Activated T-cell treated with anti-CD3 and anti-CD28 coated beads for 24 hours (primary cell): ENCODE data around the gene TEKTIP1.
"Not testable (repeated sequence)": the region's sequence is repeated elsewhere in the genome, so short reads cannot be mapped to it uniquely, and the experiment has no call there.

Experiments used
- DNase-seq: peaks from one replicate; pipeline ENCODE4 v3.0.0-alpha.2; 2020; ENCODE audit warnings: low read depth

TEKTIP1 gene

DNA sequence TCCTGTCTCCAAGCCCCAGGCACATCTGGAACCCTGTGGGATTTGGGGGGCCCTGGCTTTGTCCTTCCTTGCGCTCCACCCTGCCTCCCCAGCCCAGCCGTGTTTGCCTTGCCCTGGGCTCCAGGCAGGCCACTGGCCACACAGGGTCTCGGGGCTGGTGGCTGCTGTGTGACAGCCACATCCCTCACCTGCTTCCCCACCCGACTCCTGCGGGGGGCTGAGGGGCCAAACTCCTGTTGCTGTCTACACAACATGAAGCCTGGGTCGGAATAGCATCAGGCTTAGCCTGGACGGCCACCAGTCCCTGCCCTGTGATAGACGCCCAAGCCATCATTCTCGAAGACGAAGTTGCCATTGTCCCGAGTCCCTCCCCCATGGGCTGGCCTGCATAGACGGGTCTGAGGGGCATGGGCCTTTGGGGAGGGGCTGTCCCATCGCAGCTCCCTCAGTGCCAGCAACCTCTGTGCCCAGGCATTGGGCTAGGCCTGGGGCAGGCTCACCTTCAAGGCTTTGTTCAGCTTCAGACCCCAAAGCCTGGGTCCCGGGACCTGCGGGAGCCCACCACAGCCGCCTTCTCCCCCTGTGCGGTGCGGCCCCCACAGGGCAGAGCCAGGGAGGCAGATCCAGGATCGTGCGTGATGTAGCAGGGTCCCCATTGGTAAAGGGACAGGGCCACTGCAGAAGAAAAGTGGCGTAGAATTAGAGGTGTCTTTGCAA lies 15.5 kb upstream of the TEKTIP1 start:
- DNase-seq: no peak

DNA sequence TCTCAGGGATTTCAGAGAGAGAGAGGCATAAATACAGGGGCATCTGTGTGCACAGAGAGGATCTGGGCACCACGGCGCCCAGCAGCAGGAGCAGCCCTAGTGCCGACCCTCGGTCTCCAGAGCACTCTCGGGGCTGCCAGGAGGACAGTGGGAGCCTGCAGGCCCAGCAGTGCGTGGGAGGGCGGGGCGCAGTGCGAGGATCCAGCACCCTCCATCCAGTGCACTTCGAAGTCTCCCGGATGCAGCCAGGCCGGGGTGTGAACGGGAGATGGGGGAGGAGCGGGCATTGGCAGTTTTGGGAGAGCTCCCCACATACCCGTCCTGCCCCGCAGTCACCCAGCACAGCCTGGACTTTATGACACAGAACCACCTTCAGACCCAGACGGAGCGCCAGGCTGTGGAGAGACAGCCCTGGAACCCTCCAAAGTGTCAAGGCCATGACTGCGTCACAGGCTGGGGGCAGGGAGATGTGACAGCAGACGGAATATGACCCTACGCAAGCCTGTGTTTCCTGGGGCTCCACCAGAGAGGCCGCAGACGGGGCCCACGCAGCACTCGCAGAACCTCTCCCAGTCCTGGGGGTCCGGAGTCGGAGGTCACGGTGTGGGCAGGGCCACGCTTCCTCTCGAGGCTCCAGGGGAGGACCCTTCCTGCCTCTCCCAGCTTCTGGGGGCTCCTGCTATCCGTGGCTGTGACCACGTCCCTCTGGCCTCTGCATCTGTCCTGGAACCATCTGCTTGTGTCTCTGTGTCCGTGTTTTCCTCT lies 14.7 kb upstream of the TEKTIP1 start:
- DNase-seq: no peak

DNA sequence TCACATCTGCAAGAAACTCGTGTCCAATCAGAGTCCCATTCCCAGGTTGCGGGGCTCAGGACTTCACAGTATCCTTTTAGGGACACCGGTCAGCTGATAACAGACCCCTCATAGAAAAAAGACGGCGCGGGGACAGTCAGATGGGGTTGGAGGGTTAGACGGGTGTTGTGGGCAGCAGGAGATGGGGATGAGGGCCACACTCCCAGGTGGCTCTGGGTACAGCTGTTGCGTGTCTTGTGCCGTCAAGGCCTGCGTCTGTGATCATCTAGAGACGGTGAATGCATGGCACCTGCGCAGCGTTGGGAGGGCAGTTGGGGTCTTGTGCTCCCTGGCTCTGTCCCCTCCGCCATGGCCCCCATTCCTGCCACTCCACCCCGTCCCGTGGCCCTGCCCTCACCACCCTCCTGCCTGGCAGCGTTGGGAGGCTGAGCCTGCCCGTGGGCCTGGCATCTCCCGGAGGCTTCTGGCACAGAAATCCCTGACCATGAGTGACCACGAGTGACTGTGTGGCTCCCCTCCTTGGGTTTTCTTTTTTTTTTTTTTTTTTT lies 14.0 kb upstream of the TEKTIP1 start:
- no peak for DNase-seq

GRCh38 chr19:3526507-3527237 lies 12.3 kb upstream of the TEKTIP1 start:
- no peak for DNase-seq

- no peak for DNase-seq
Measured at GRCh38 chr19:3527238-3527910, 11.6 kb upstream of the TEKTIP1 start.

DNA sequence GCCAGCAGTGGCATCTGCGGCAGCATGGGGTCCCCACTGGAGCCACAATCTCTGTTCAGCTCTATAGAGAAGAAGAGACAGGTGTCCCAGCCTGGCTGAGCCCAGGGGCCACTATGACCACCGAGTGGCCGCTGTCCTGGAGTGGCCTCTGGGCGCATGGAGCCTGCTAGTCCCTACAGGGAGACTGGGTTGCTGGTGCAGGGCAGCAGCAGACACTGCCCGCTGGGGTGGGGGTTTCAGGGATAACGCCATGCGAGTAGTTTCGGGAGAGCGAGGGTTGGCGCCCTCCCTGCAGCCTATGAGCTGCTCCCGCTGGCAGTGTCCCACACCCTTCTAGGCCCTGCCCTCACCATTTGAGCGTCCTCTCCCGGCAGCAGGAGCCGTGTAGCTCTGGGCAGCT lies 10.9 kb upstream of the TEKTIP1 start:
- no peak for DNase-seq

DNA sequence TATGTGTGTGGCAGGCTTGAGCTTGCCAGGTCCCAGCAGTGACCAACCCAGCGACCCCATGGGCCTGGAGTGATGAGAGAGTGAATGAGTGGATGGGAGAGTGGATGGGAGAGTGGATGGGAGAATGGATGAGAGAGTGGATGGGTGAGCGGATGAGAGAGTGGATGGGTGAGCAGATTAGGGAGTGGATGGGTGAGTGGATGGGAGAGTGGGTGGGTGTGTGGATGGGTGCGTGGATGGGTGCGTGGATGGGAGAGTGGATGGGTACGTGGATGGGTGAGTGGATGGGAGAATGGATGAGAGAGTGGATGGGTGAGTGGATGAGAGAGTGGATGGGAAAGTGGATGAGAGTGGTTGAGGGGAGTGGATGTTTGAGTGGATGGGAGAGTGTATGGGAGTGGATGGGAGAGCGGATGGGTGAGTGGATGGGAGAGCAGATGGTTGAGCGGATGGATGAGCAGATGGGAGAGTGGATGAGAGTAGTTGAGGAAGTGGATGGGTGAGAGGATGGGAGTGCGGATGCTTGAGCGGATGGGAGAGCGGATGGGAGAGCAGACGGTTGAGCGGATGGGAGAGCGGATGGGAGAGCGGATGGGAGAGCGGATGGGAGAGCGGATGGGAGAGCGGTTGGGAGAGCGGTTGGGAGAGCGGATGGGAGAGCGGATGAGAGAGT lies 10.3 kb upstream of the TEKTIP1 start:
- no peak for DNase-seq

DNA sequence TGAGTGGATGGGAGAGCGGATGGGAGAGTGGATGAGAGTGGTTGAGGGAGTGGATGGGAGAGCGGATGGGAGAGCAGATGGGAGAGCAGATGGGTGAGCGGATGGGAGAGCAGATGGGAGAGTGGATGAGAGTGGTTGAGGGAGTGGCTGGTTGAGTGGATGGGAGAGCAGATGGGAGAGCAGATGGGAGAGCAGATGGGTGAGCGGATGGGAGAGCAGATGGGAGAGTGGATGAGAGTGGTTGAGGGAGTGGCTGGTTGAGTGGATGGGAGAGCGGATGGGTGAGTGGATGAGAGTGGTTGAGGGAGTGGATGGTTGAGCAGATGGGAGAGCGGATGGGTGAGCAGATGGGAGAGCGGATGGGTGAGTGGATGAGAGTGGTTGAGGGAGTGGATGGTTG lies 9.7 kb upstream of the TEKTIP1 start:
- DNase-seq: not testable (repeated sequence)

GRCh38 chr19:3530389-3530788 lies 8.6 kb upstream of the TEKTIP1 start:
- no peak for DNase-seq

DNA sequence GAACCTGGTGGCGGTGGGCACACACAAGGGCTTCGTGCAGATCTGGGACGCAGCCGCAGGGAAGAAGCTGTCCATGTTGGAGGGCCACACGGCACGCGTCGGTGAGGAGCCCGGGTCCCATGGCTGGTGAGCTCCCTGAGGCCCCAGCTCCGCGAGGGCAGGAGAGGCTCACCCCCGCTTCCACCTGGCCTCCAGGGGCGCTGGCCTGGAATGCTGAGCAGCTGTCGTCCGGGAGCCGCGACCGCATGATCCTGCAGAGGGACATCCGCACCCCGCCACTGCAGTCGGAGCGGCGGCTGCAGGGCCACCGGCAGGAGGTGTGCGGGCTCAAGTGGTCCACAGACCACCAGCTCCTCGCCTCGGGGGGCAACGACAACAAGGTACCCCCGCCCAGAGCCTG lies 7.3 kb upstream of the TEKTIP1 start:
- no peak for DNase-seq

- no peak for DNase-seq
Measured at GRCh38 chr19:3532154-3532786, 6.7 kb upstream of the TEKTIP1 start.

DNA sequence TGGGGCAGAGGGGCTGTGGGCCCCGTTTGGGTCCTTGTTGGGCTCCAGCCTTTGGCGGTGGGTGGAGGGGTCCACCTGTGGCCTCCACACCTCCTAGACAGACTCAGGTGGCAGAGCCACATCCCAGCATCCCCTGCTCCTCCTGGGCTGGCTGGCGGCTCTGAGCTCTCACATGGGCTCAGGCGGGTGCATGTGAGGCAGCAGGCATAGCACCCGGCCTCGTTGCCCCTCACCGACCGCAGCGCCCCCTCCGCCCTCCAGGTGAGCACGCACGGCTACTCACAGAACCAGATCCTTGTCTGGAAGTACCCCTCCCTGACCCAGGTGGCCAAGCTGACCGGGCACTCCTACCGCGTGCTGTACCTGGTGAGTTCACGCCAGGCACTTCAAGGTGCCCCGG lies 5.9 kb upstream of the TEKTIP1 start:
- no peak for DNase-seq

DNA sequence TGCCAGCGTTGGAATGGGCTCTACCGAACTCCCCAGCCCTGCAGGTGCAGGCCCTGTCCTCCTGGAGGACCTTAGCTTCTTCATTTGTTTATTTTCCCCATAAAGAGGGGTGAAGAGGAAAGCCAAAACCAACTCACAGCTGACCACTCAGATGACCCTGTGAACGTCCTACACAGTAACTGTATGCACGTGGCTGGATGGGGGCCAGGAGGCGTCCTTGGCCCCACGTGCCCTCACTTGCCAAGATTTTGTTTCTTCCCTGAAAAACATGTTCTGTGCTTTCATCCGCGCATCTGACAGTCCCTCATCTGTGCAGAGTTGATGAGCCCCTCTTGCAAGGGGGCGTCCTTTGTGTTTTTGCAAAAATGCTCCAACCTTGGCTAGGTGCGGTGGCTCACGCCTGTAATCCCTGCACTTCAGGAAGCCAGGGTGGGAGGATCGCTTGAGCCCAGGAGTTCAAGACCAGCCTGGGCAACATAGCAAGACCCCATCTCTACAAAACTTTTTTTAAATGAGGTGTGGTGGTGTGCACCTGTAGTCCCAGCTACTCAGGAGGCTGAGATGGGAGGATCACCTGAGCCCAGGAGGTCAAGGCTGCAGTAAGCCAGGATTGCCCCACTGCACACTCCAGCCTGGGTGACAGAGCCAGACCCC lies 5.3 kb upstream of the TEKTIP1 start:
- DNase-seq: no peak

DNA sequence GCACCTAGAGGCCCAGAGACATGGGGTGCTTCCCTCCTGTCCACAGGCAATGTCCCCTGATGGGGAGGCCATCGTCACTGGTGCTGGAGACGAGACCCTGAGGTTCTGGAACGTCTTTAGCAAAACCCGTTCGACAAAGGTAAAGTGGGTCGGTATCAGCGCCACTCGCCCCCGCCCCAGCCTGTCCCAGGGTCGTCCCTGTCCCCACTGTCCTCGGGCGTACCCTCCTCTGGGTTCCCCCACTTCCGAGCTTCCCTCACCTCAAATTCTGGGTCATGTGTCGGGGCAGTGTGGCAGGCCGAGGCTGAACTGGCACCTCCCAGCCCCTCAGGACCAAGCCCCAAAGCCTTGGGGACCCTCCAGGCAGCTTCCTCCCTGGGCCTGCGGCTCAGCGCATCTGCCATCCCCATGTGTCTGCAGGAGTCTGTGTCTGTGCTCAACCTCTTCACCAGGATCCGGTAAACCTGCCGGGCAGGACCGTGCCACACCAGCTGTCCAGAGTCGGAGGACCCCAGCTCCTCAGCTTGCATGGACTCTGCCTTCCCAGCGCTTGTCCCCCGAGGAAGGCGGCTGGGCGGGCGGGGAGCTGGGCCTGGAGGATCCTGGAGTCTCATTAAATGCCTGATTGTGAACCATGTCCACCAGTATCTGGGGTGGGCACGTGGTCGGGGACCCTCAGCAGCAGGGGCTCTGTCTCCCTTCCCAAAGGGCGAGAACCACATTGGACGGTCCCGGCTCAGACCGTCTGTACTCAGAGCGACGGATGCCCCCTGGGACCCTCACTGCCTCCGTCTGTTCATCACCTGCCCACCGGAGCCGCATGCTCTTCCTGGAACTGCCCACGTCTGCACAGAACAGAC lies 4.4 kb upstream of the TEKTIP1 start:
- DNase-seq: no peak

DNA sequence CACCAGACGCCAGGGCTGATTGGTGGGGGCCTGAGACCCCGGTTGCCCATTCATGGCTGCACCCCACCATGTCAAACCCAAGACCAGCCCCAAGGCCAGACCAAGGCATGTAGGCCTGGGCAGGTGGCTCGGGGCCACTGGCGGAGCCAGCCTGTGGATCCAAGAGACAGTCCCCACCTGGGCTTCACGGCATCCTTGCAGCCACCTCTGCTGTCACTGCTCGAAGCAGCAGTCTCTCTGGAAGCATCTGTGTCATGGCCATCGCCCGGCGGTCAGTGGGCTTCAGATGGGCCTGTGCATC lies 3.8 kb upstream of the TEKTIP1 start:
- no peak for DNase-seq

GRCh38 chr19:3535563-3535965 lies 3.4 kb upstream of the TEKTIP1 start:
- no peak for DNase-seq

GRCh38 chr19:3535981-3536380 lies 3.0 kb upstream of the TEKTIP1 start:
- no peak for DNase-seq

- no peak for DNase-seq
Measured at GRCh38 chr19:3536429-3537100, 2.4 kb upstream of the TEKTIP1 start.

DNA sequence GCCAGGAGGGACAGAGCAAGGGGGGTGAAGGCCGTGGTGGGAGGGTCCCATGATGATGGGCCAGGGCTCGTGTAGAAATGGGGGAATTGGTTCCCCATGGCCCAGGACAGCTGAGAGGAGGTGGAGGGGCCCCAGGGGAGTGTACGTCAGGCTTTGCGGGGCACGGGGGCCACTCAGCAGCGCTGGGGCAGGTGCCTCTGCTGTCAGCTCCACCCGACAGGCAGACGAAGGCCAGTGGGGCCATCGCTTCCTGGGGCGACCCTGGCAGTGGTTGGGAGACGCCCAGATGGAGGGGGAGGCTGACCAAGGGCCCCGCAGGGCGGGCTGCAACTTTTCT lies 1.9 kb upstream of the TEKTIP1 start:
- DNase-seq: no peak
